ENCODE results near the gene EYA3. TPM values are rescaled to one million over a fixed set of nuclear protein-coding genes. Genes with fewer than 3 reads are reported as not detected.
"Not testable (repeated sequence)": the region's sequence is repeated elsewhere in the genome, so short reads cannot be mapped to it uniquely, and the experiment has no call there.

The EYA3 gene
- total RNA-seq, 1 donor = 21.9 TPM

GRCh38 chr1:28010969-28011368, 77.4 kb downstream of the EYA3 start:
- H3K4me3 ChIP-seq (ENCODE audit: low read depth, low read length) = no peak overlapping the region
- TF ChIP-seq, protein P1, sequence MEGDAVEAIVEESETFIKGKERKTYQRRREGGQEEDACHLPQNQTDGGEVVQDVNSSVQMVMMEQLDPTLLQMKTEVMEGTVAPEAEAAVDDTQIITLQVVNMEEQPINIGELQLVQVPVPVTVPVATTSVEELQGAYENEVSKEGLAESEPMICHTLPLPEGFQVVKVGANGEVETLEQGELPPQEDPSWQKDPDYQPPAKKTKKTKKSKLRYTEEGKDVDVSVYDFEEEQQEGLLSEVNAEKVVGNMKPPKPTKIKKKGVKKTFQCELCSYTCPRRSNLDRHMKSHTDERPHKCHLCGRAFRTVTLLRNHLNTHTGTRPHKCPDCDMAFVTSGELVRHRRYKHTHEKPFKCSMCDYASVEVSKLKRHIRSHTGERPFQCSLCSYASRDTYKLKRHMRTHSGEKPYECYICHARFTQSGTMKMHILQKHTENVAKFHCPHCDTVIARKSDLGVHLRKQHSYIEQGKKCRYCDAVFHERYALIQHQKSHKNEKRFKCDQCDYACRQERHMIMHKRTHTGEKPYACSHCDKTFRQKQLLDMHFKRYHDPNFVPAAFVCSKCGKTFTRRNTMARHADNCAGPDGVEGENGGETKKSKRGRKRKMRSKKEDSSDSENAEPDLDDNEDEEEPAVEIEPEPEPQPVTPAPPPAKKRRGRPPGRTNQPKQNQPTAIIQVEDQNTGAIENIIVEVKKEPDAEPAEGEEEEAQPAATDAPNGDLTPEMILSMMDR (IDR thresholded peaks at IDR 0.05; ENCODE audit: insufficient read depth, low read length) = no peak
- peak; percentile 13 for DNase-seq (ENCODE audit: low read depth)

- not testable (repeated sequence) for H3K4me3 ChIP-seq (ENCODE audit: low read depth, low read length); DNase-seq (ENCODE audit: low read depth)
These were observed 85.3 kb downstream of the EYA3 start for GRCh38 chr1:28003117-28003516.

- H3K4me3 ChIP-seq (ENCODE audit: low read depth, low read length) = no peak overlapping the region
These were observed 85.8 kb downstream of the EYA3 start for GRCh38 chr1:28002600-28002999.

GRCh38 chr1:27999055-27999454, 89.4 kb downstream of the EYA3 start:
- H3K4me3 ChIP-seq (ENCODE audit: low read depth, low read length) = no peak overlapping the region
- TF ChIP-seq, protein P1 (IDR thresholded peaks at IDR 0.05; ENCODE audit: insufficient read depth, low read length) = no peak
- DNase-seq (ENCODE audit: low read depth) = no peak

More at GRCh38 chr1:28002600-28002999, 85.8 kb downstream of the EYA3 start:
- no peak for DNase-seq (ENCODE audit: low read depth)
- TF ChIP-seq, protein P1 (IDR thresholded peaks at IDR 0.05; ENCODE audit: insufficient read depth, low read length) = no peak

GRCh38 chr1:27994526-27994925, 93.9 kb downstream of the EYA3 start:
- DNase-seq (ENCODE audit: low read depth); H3K4me3 ChIP-seq (ENCODE audit: low read depth, low read length): not testable (repeated sequence)

- no peak for DNase-seq (ENCODE audit: low read depth)
- H3K4me3 ChIP-seq (ENCODE audit: low read depth, low read length) = no peak overlapping the region
- TF ChIP-seq, protein P1 (IDR thresholded peaks at IDR 0.05; ENCODE audit: insufficient read depth, low read length) = no peak
These were observed 94.3 kb downstream of the EYA3 start for GRCh38 chr1:27994060-27994459.

DNA sequence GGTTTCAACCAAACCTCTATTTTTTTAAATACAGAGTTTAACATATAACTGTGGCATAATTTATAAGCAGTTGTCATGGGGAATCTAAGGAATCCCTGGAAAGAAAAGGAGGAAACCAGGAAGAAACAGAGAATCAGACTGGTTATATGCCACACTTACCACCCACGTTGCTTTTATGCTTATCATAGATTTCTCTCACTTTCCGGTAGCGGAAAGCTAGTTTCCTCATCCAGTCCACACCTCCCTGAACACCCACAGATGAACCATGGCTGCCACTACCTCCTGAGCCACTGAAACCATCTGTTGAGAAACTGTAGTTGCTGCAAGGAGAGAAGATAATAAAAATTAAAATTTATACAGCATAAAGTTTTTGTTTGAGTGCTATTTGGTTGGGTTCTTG, 95.2 kb downstream of the EYA3 start:
- TF ChIP-seq, protein P1 (IDR thresholded peaks at IDR 0.05; ENCODE audit: insufficient read depth, low read length) = no peak
- no peak for DNase-seq (ENCODE audit: low read depth)
- H3K4me3 ChIP-seq (ENCODE audit: low read depth, low read length) = no peak overlapping the region

GRCh38 chr1:27992276-27992675, 96.1 kb downstream of the EYA3 start:
- no peak overlapping the region for H3K4me3 ChIP-seq (ENCODE audit: low read depth, low read length)
- DNase-seq (ENCODE audit: low read depth) = no peak
- TF ChIP-seq, protein P1 (IDR thresholded peaks at IDR 0.05; ENCODE audit: insufficient read depth, low read length) = no peak

Measured in fibroblast of the aortic adventitia (primary cell).